CD14-positive monocyte (primary cell): ENCODE results near the gene TRIM45. TPM values are rescaled to one million over a fixed set of nuclear protein-coding genes. Genes with fewer than 3 reads are reported as not detected.
A peak's percentile ranks its signal among the peaks of the same experiment; 100 is the strongest.

ENCODE experiments used
- DNase-seq, 3 donors: peaks; one replicate each; pipeline ENCODE4 v3.0.0-alpha.2; 2011 to 2022
- H2AFZ ChIP-seq: 2 replicates; pipeline ENCODE4 v1.6.0; 2012; ENCODE audit warnings: mild to moderate bottlenecking, low read depth, low read length, inconsistent platforms; ENCODE audit not compliant: insufficient read depth, poor library complexity, severe bottlenecking
- H3K27ac ChIP-seq, 2 donors: 1 replicate in 1 of 2; 2 replicates in 1 of 2; pipeline ENCODE4 v1.5.1; 2012 to 2013; ENCODE audit warnings: low read length in 2 of 2, control low read depth in 1 of 2, inconsistent platforms in 1 of 2, low read depth in 1 of 2, mild to moderate bottlenecking in 1 of 2
- H3K27me3 ChIP-seq, 2 donors: one replicate each; pipeline versions ENCODE4 v1.6.0 to v1.6.1; 2011 to 2013; ENCODE audit warnings: low read length in 2 of 2; ENCODE audit not compliant: control insufficient read depth in 2 of 2, insufficient read depth in 2 of 2
- H3K36me3 ChIP-seq, 2 donors: replicated peaks in 1 of 2; 1 replicate in 1 of 2; 2 replicates in 1 of 2; pipeline versions ENCODE4 v1.5.1 to v1.6.1; 2012 to 2013; ENCODE audit warnings: low read length in 2 of 2, control low read depth in 1 of 2, inconsistent platforms in 1 of 2, mild to moderate bottlenecking in 1 of 2; ENCODE audit not compliant: insufficient read depth in 2 of 2, control insufficient read depth in 1 of 2
- H3K4me1 ChIP-seq, 2 donors: 1 replicate in 1 of 2; 2 replicates in 1 of 2; pipeline versions ENCODE4 v1.5.1 to v1.6.1; 2012 to 2013; ENCODE audit warnings: low read length in 2 of 2, control low read depth in 1 of 2, inconsistent platforms in 1 of 2, mild to moderate bottlenecking in 1 of 2, moderate library complexity in 1 of 2; ENCODE audit not compliant: insufficient read depth in 2 of 2, control insufficient read depth in 1 of 2
- H3K4me2 ChIP-seq: replicated peaks from 2 replicates; pipeline ENCODE3; 2012; ENCODE audit warnings: low read length, moderate library complexity, mild to moderate bottlenecking; ENCODE audit not compliant: poor library complexity, severe bottlenecking; ENCODE audit errors: extremely low read depth
- H3K4me3 ChIP-seq, 3 experiments: fragments of 200-600 bp in 1 of 3; sonication (generic) in 1 of 3; replicated peaks in 1 of 3; 1 replicate in 2 of 3; 2 replicates in 1 of 3; pipeline ENCODE4 v1.5.1; 2011 to 2013; ENCODE audit warnings: low read length in 3 of 3, mild to moderate bottlenecking in 3 of 3, control low read depth in 2 of 3, low read depth in 2 of 3, inconsistent platforms in 1 of 3, moderate library complexity in 1 of 3
- H3K79me2 ChIP-seq: 2 replicates; pipeline ENCODE4 v1.6.0; 2012; ENCODE audit warnings: mild to moderate bottlenecking, control low read depth, inconsistent platforms, low read length, moderate library complexity; ENCODE audit not compliant: insufficient read depth
- H3K9ac ChIP-seq: 2 replicates; pipeline ENCODE4 v1.6.0; 2017; ENCODE audit warnings: low read length, mild to moderate bottlenecking; ENCODE audit not compliant: insufficient read depth, poor library complexity, severe bottlenecking
- H3K9me3 ChIP-seq, 2 donors: replicated peaks in 1 of 2; 1 replicate in 1 of 2; 2 replicates in 1 of 2; pipeline versions ENCODE4 v1.5.1 to v1.6.1; 2012 to 2013; ENCODE audit warnings: low read length in 2 of 2, control low read depth in 1 of 2; ENCODE audit not compliant: control insufficient read depth in 1 of 2, insufficient read depth in 1 of 2
- H4K20me1 ChIP-seq: 2 replicates; pipeline ENCODE4 v1.6.0; 2012; ENCODE audit warnings: mild to moderate bottlenecking, low read length, control low read depth, moderate library complexity; ENCODE audit not compliant: insufficient read depth
- H3K27ac Mint-ChIP-seq, 7 donors: one replicate each; pipeline ENCODE4 v1.8.0; 2020; ENCODE audit warnings: mild to moderate bottlenecking in 7 of 7, mixed read lengths in 7 of 7, moderate library complexity in 6 of 7, inconsistent platforms in 2 of 7
- H3K27me3 Mint-ChIP-seq, 3 donors: one replicate each; pipeline ENCODE4 v1.8.0; 2021 to 2022; ENCODE audit warnings: low read depth in 3 of 3, mild to moderate bottlenecking in 3 of 3, mixed read lengths in 3 of 3, moderate library complexity in 3 of 3, inconsistent platforms in 1 of 3
- H3K36me3 Mint-ChIP-seq, 2 donors: one replicate each; pipeline ENCODE4 v1.8.0; 2020; ENCODE audit warnings: mixed read lengths in 2 of 2, inconsistent platforms in 1 of 2, mild to moderate bottlenecking in 1 of 2
- H3K4me1 Mint-ChIP-seq: one replicate; pipeline ENCODE4 v1.8.0; 2020; ENCODE audit warnings: mild to moderate bottlenecking, mixed read lengths
- H3K4me3 Mint-ChIP-seq, 2 donors: one replicate each; pipeline ENCODE4 v1.8.0; 2020; ENCODE audit warnings: mild to moderate bottlenecking in 2 of 2, mixed read lengths in 2 of 2, moderate library complexity in 1 of 2
- H3K9me3 Mint-ChIP-seq, 7 donors: one replicate each; pipeline ENCODE4 v1.8.0; 2020 to 2022; ENCODE audit warnings: mixed read lengths in 7 of 7, mild to moderate bottlenecking in 6 of 7, moderate library complexity in 6 of 7, inconsistent platforms in 2 of 7
- CTCF ChIP-seq: fragments of 200-600 bp; IDR thresholded peaks from one replicate; pipeline ENCODE4 v1.8.0; 2022; ENCODE audit warnings: antibody characterized with exemption, mild to moderate bottlenecking
- WGBS: methylation state at CpG from one replicate; pipeline ENCODE4 v1.1.5; 2013; ENCODE audit warnings: missing lambda C conversion rate; ENCODE audit not compliant: insufficient coverage; 5-methylcytosine and 5-hydroxymethylcytosine counted together
- intact Hi-C, 2 donors: fragments of 100-400 bp; cut with micrococcal nuclease; formaldehyde crosslinking; loops; one replicate each; pipeline versions ENCODE4 v1.15.0 to v1.15.1; 2023
- polyA plus RNA-seq, 3 donors: library from polyadenylated mRNA; depleted of rRNA in 1 of 3; unstranded in 2 of 3; stranded (reverse) in 1 of 3; fragments of 300-500 nt in 2 of 3; fragments of >200 nt in 1 of 3; fragmentation: Illumina TruSeq in 2 of 3; gene quantifications; 1 replicate in 2 of 3; 2 replicates in 1 of 3; pipeline ENCODE4 v1.2.3, GENCODE V29; 2012 to 2021

TRIM45 gene
- polyA plus RNA-seq, 3 donors: 0.85 to 1.4 TPM; not detected in 1

- H3K4me2 ChIP-seq: no peak overlapping the region
- no CpG with 5 or more reads among the region's 2 CpGs for WGBS
Observed at GRCh38 chr1:117107364-117107763, 14.2 kb downstream of the TRIM45 start.

GRCh38 chr1:117106478-117106877 lies 15.1 kb downstream of the TRIM45 start:
- Histone ChIP-seq H3K27ac (no peak overlapping the region), H3K36me3 (peaks cover 16 to 58% of the 10 kb centered on the region in 2 donors), H4K20me1 (no peaks in the 10 kb centered on the region), H3K4me2 (no peak overlapping the region), H2AFZ (no peak overlapping the region), H3K4me1 (no peaks in the 10 kb centered on the region), H3K9me3 (no peaks in the 10 kb centered on the region), H3K4me3 (no peak overlapping the region), H3K79me2 (no peaks in the 10 kb centered on the region), H3K27me3 (no peaks in the 10 kb centered on the region), H3K9ac (no peak overlapping the region)
- WGBS: 100% methylated on average over 1 of the region's 2 CpGs
- no peaks in the 10 kb centered on the region for H3K4me1 Mint-ChIP-seq
- peak overlapping the region in 2 of 7 donors; percentile 17 to 26 for H3K27ac Mint-ChIP-seq
- H3K36me3 Mint-ChIP-seq: peaks cover 48 to 49% of the 10 kb centered on the region in 2 donors
- H3K27me3 Mint-ChIP-seq: peaks cover 0 to 1% (median 0%) of the 10 kb centered on the region in 3 donors
- intact Hi-C loops: no loop called here
- H3K4me3 Mint-ChIP-seq: no peak overlapping the region
- DNase-seq: peak in 1 of 3 donors; percentile 10
- TF ChIP-seq CTCF: no peak
- H3K9me3 Mint-ChIP-seq: no peaks in the 10 kb centered on the region

More at GRCh38 chr1:117107364-117107763, 14.2 kb downstream of the TRIM45 start:
- peaks cover 40 to 41% of the 10 kb centered on the region in 2 donors for H3K36me3 Mint-ChIP-seq
- no peak overlapping the region for H3K27ac ChIP-seq
- H3K9ac ChIP-seq: no peak overlapping the region
- no peak overlapping the region for H2AFZ ChIP-seq
- H3K4me3 Mint-ChIP-seq: no peak overlapping the region
- H3K27me3 ChIP-seq: no peaks in the 10 kb centered on the region
- no peaks in the 10 kb centered on the region for H3K4me1 ChIP-seq
- no peak overlapping the region for H3K4me3 ChIP-seq
- intact Hi-C loops: no loop called here
- no peaks in the 10 kb centered on the region for H3K79me2 ChIP-seq
- no peaks in the 10 kb centered on the region for H3K9me3 ChIP-seq
- H3K36me3 ChIP-seq: peaks cover 9 to 49% of the 10 kb centered on the region in 2 donors
- H4K20me1 ChIP-seq: no peaks in the 10 kb centered on the region
- TF ChIP-seq CTCF: no peak
- H3K4me1 Mint-ChIP-seq: no peaks in the 10 kb centered on the region
- no peak overlapping the region for H3K27ac Mint-ChIP-seq
- no peak for DNase-seq
- H3K9me3 Mint-ChIP-seq: no peaks in the 10 kb centered on the region
- peaks cover 0 to 1% (median 0%) of the 10 kb centered on the region in 3 donors for H3K27me3 Mint-ChIP-seq
